OCI-LY1 (cell line): ENCODE results near the gene MT1E.

Experiments used
- H2AFZ ChIP-seq: fragments of 200-600 bp; sonication (generic), shearing (Covaris generic); 2 replicates; pipeline ENCODE4 v1.6.0; 2014; ENCODE audit warnings: antibody characterized with exemption, mild to moderate bottlenecking, low read length
- H3F3A ChIP-seq: fragments of 200-600 bp; sonication (generic), shearing (Covaris generic); 2 replicates; pipeline ENCODE4 v1.6.0; 2014; ENCODE audit warnings: mild to moderate bottlenecking, antibody characterized with exemption, low read length, moderate library complexity; ENCODE audit not compliant: insufficient read depth
- H3K27ac ChIP-seq: fragments of 200-600 bp; sonication (generic); 2 replicates; pipeline ENCODE4 v1.5.1; 2014; ENCODE audit warnings: low read length, mixed run types, mild to moderate bottlenecking, low read depth; ENCODE audit not compliant: poor library complexity, severe bottlenecking
- H3K27me3 ChIP-seq: fragments of 200-600 bp; sonication (generic); 2 replicates; pipeline ENCODE4 v1.6.0; 2014; ENCODE audit warnings: antibody characterized with exemption, mild to moderate bottlenecking, low read length, moderate library complexity; ENCODE audit not compliant: insufficient read depth
- H3K36me3 ChIP-seq: fragments of 200-600 bp; sonication (generic); 2 replicates; pipeline ENCODE4 v1.6.1; 2014; ENCODE audit warnings: mild to moderate bottlenecking, antibody characterized with exemption, low read length, moderate library complexity, mixed read lengths; ENCODE audit not compliant: insufficient read depth
- H3K4me1 ChIP-seq: fragments of 200-600 bp; sonication (generic); 2 replicates; pipeline ENCODE4 v1.5.1; 2014; ENCODE audit warnings: mild to moderate bottlenecking, low read length, moderate library complexity; ENCODE audit not compliant: insufficient read depth, severe bottlenecking
- H3K4me2 ChIP-seq: fragments of 200-600 bp; sonication (generic), shearing (Covaris generic); 2 replicates; pipeline ENCODE4 v1.6.1; 2014; ENCODE audit warnings: low read length
- H3K4me3 ChIP-seq: fragments of 200-600 bp; sonication (generic); 2 replicates; pipeline ENCODE4 v1.5.1; 2014; ENCODE audit warnings: low read length, low read depth, mild to moderate bottlenecking, mixed read lengths; ENCODE audit not compliant: poor library complexity, severe bottlenecking
- H3K79me2 ChIP-seq: fragments of 200-600 bp; shearing (Covaris generic); 2 replicates; pipeline ENCODE4 v1.6.1; 2016; ENCODE audit warnings: mixed run types, low read length, mixed read lengths; ENCODE audit not compliant: insufficient read depth
- H3K9ac ChIP-seq: fragments of 200-600 bp; sonication (generic), shearing (Covaris generic); 2 replicates; pipeline ENCODE4 v1.6.1; 2014; ENCODE audit warnings: mild to moderate bottlenecking, low read length, mixed read lengths
- H3K9me2 ChIP-seq: fragments of 200-600 bp; sonication (generic), shearing (Covaris generic); 2 replicates; pipeline ENCODE4 v1.6.1; 2014; ENCODE audit warnings: low read depth, mild to moderate bottlenecking, low read length, mixed read lengths
- H3K9me3 ChIP-seq: fragments of 200-600 bp; shearing (Covaris generic); 2 replicates; pipeline ENCODE4 v1.6.1; 2014; ENCODE audit warnings: low read length, mixed read lengths
- H4K20me1 ChIP-seq: fragments of 200-600 bp; sonication (generic), shearing (Covaris generic); 2 replicates; pipeline ENCODE4 v1.6.0; 2016; ENCODE audit warnings: mild to moderate bottlenecking, low read length; ENCODE audit not compliant: insufficient read depth
- CTCF ChIP-seq: fragments of 200-600 bp; sonication (generic), shearing (Covaris generic); IDR thresholded peaks from 2 replicates; pipeline ENCODE4 v1.5.1; 2017; ENCODE audit warnings: mild to moderate bottlenecking, antibody characterized with exemption, low read length, moderate library complexity, mixed read lengths
- EZH2 ChIP-seq: fragments of 200-600 bp; sonication (generic), shearing (Covaris generic); IDR thresholded peaks from 2 replicates; pipeline ENCODE4 v1.8.0; 2017; ENCODE audit warnings: borderline replicate concordance, mixed run types, mild to moderate bottlenecking, antibody characterized with exemption, low read length, moderate library complexity, mixed read lengths

The MT1E gene

GRCh38 chr16:56652600-56652999 lies 27.0 kb downstream of the MT1E start:
- H3K79me2 ChIP-seq = no peaks in the 10 kb centered on the region
- TF ChIP-seq EZH2 = no peak
- no peak for TF ChIP-seq CTCF
- no peaks in the 10 kb centered on the region for H4K20me1 ChIP-seq
- no peak overlapping the region; the same call in 1 of the 2 replicates for H3K9ac ChIP-seq
- H3F3A ChIP-seq = no peaks in the 10 kb centered on the region
- peaks cover 7% of the 10 kb centered on the region; the same call in 1 of the 2 replicates for H3K27me3 ChIP-seq
- H3K9me3 ChIP-seq = no peaks in the 10 kb centered on the region
- H3K4me1 ChIP-seq = peaks cover 15% of the 10 kb centered on the region
- no peak overlapping the region for H2AFZ ChIP-seq
- H3K27ac ChIP-seq = no peak overlapping the region
- no peak overlapping the region for H3K4me2 ChIP-seq
- no peak overlapping the region for H3K4me3 ChIP-seq
- no peaks in the 10 kb centered on the region for H3K9me2 ChIP-seq
- no peaks in the 10 kb centered on the region for H3K36me3 ChIP-seq

GRCh38 chr16:56653218-56653617 lies 27.6 kb downstream of the MT1E start:
- Histone ChIP-seq H3K4me3 (no peak overlapping the region), H3K27me3 (peaks cover 7% of the 10 kb centered on the region; the same call in 1 of the 2 replicates), H3K27ac (no peak overlapping the region), H3F3A (no peaks in the 10 kb centered on the region), H3K79me2 (no peaks in the 10 kb centered on the region), H4K20me1 (no peaks in the 10 kb centered on the region), H3K9me3 (no peaks in the 10 kb centered on the region), H2AFZ (no peak overlapping the region), H3K4me1 (peaks cover 19% of the 10 kb centered on the region), H3K36me3 (no peaks in the 10 kb centered on the region), H3K9ac (no peak overlapping the region; the same call in 1 of the 2 replicates), H3K9me2 (no peaks in the 10 kb centered on the region), H3K4me2 (peak overlapping the region; percentile 40; the same call in 1 of the 2 replicates)
- TF ChIP-seq EZH2 (no peak), CTCF (no peak)

GRCh38 chr16:56657555-56658326 lies 32.2 kb downstream of the MT1E start, which contains the start of gene MT1F:
MT1F (plus strand) TSS chr16:56657959; CDS start chr16:56658059, 100 bp downstream.
- peaks cover 21% of the 10 kb centered on the region for H3K4me1 ChIP-seq

More at GRCh38 chr16:56657555-56658326, 32.2 kb downstream of the MT1E start, which contains the start of gene MT1F:
- Histone ChIP-seq H3K4me2 (peak within 1 kb of the TSS; percentile 83), H3K27me3 (peaks cover 3% of the 10 kb centered on the region; the same call in 1 of the 2 replicates), H3K79me2 (no peaks in the 10 kb centered on the region), H3K4me3 (peak within 1 kb of the TSS; percentile 68), H3K9me2 (no peaks in the 10 kb centered on the region), H3K27ac (no peak within 1 kb of the TSS), H4K20me1 (no peaks in the 10 kb centered on the region), H2AFZ (peak within 1 kb of the TSS; percentile 26; the same call in 1 of the 2 replicates), H3K9me3 (no peaks in the 10 kb centered on the region), H3F3A (no peaks in the 10 kb centered on the region), H3K36me3 (no peaks in the 10 kb centered on the region), H3K9ac (peak within 1 kb of the TSS; percentile 50; the same call in 1 of the 2 replicates)
- no peak for TF ChIP-seq CTCF
- TF ChIP-seq EZH2 = no peak
